HL-60 (cell line): Measurements from ENCODE around the gene FNDC5.

ENCODE experiments used
- GABPA ChIP-seq: IDR thresholded peaks from 2 replicates; pipeline ENCODE4 v1.6.1; 2012; ENCODE audit warnings: low read depth
- POLR2AphosphoS5 ChIP-seq: IDR thresholded peaks from 2 replicates; pipeline ENCODE4 v1.6.1; 2012; ENCODE audit warnings: low read depth
- SPI1 ChIP-seq: IDR thresholded peaks from 2 replicates; pipeline ENCODE4 v1.6.1; 2012; ENCODE audit warnings: low read depth, mild to moderate bottlenecking, borderline replicate concordance
- TF ChIP-seq, protein P1 (sequence below): IDR thresholded peaks from one replicate; pipeline ENCODE4 v1.5.1; 2011; ENCODE audit warnings: low read length, control low read depth, inconsistent platforms; ENCODE audit not compliant: insufficient read depth
- TF ChIP-seq, protein P2 (sequence below): IDR thresholded peaks from 2 replicates; pipeline ENCODE4 v1.6.1; 2012; ENCODE audit warnings: low read depth; ENCODE audit not compliant: insufficient replicate concordance

- TF ChIP-seq, protein P1, sequence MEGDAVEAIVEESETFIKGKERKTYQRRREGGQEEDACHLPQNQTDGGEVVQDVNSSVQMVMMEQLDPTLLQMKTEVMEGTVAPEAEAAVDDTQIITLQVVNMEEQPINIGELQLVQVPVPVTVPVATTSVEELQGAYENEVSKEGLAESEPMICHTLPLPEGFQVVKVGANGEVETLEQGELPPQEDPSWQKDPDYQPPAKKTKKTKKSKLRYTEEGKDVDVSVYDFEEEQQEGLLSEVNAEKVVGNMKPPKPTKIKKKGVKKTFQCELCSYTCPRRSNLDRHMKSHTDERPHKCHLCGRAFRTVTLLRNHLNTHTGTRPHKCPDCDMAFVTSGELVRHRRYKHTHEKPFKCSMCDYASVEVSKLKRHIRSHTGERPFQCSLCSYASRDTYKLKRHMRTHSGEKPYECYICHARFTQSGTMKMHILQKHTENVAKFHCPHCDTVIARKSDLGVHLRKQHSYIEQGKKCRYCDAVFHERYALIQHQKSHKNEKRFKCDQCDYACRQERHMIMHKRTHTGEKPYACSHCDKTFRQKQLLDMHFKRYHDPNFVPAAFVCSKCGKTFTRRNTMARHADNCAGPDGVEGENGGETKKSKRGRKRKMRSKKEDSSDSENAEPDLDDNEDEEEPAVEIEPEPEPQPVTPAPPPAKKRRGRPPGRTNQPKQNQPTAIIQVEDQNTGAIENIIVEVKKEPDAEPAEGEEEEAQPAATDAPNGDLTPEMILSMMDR = no peak
- no peak for TF ChIP-seq POLR2AphosphoS5
- TF ChIP-seq, protein P2, sequence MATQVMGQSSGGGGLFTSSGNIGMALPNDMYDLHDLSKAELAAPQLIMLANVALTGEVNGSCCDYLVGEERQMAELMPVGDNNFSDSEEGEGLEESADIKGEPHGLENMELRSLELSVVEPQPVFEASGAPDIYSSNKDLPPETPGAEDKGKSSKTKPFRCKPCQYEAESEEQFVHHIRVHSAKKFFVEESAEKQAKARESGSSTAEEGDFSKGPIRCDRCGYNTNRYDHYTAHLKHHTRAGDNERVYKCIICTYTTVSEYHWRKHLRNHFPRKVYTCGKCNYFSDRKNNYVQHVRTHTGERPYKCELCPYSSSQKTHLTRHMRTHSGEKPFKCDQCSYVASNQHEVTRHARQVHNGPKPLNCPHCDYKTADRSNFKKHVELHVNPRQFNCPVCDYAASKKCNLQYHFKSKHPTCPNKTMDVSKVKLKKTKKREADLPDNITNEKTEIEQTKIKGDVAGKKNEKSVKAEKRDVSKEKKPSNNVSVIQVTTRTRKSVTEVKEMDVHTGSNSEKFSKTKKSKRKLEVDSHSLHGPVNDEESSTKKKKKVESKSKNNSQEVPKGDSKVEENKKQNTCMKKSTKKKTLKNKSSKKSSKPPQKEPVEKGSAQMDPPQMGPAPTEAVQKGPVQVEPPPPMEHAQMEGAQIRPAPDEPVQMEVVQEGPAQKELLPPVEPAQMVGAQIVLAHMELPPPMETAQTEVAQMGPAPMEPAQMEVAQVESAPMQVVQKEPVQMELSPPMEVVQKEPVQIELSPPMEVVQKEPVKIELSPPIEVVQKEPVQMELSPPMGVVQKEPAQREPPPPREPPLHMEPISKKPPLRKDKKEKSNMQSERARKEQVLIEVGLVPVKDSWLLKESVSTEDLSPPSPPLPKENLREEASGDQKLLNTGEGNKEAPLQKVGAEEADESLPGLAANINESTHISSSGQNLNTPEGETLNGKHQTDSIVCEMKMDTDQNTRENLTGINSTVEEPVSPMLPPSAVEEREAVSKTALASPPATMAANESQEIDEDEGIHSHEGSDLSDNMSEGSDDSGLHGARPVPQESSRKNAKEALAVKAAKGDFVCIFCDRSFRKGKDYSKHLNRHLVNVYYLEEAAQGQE = no peak
- no peak for TF ChIP-seq GABPA
- no peak for TF ChIP-seq SPI1
Measured at GRCh38 chr1:32903991-32904785, 33.5 kb upstream of the FNDC5 start.
